GM18951 (cell line): ENCODE data around the gene C19orf25.
"Not testable (repeated sequence)": the region's sequence is repeated elsewhere in the genome, so short reads cannot be mapped to it uniquely, and the experiment has no call there.

ENCODE experiments used
- POLR2A ChIP-seq: IDR thresholded peaks from 4 replicates; pipeline ENCODE4 v1.6.1; 2011; ENCODE audit warnings: mild to moderate bottlenecking; ENCODE audit not compliant: insufficient read length, insufficient read depth; ENCODE audit errors: extremely low read depth
- in situ Hi-C: fragments of 300-500 bp; cut with MboI; formaldehyde crosslinking; loops from one replicate; pipeline ENCODE4 v1.12.0; 2022; ENCODE audit warnings: low sequenced_read_pairs, mixed read lengths, inconsistent platforms; ENCODE audit not compliant: unreplicated experiment

C19orf25 gene

GRCh38 chr19:1507763-1508506, 28.9 kb upstream of the C19orf25 start:
- in situ Hi-C loops: no loop called here
- no peak for TF ChIP-seq POLR2A

GRCh38 chr19:1507192-1507660, 28.2 kb upstream of the C19orf25 start:
- TF ChIP-seq POLR2A: no peak
- in situ Hi-C loops: no loop called here

GRCh38 chr19:1505991-1506881, 27.2 kb upstream of the C19orf25 start:
- no peak for TF ChIP-seq POLR2A
- in situ Hi-C loops: no loop called here

DNA sequence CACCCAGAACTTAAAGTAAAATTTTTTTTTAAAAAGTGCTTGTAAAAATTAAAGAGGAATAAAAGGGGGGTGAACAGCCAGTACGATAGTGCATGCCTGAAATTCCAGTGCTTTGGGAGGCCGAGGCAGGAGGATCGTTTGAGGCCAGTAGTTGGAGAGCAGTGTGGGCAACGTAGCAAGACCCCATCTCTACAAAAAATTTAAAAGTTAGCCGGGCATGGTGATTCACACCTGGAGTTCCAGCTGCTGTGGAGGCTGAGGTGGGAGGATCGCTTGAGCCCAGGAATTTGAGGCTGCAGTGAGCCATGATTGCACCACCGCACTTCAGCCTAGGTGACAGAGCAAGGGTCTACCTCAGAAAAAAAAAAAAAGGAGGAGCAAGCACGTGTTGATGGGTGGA, 26.0 kb upstream of the C19orf25 start:
- in situ Hi-C loops: no loop called here
- no peak for TF ChIP-seq POLR2A

DNA sequence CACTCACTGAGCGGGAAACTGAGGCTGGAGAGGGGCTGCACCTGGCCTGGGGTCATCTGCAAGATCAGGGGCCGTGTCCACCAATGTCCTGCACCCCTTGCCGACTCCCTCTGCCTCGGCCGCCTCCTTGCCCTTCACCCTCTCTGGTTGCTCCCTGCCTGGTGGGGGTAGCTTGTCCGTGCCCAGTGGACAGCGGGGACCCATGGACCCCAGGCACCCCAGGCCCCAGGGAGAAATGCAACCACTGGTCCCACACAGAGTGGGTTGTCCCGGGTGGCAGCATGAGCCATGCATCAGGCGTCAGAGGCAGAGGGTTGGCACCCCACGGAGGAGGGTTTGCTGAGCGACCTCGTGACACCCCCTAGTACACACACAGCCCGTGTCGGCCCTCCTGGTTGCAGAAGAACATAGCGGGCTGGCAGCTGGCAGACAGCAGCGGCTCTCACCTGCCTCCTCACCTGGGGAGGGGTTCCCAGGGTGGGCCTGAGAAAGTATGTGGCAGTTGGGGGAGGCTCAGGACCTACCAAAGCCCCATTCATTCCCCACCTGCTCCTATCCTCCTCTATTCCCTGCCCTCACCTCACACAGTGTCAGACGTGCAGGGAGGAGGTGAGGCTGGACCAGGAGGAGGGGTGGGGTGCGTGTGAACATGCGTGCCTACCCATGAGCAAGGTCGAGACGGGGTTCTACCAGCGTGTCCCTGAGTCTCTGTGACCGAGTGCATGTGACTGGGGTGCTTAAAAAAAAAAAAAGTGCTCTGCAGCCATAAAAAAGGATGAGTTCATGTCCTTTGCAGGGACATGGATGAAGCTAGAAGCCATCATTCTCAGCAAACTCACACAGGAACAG, 25.1 kb upstream of the C19orf25 start:
- in situ Hi-C loops: no loop called here
- no peak for TF ChIP-seq POLR2A

DNA sequence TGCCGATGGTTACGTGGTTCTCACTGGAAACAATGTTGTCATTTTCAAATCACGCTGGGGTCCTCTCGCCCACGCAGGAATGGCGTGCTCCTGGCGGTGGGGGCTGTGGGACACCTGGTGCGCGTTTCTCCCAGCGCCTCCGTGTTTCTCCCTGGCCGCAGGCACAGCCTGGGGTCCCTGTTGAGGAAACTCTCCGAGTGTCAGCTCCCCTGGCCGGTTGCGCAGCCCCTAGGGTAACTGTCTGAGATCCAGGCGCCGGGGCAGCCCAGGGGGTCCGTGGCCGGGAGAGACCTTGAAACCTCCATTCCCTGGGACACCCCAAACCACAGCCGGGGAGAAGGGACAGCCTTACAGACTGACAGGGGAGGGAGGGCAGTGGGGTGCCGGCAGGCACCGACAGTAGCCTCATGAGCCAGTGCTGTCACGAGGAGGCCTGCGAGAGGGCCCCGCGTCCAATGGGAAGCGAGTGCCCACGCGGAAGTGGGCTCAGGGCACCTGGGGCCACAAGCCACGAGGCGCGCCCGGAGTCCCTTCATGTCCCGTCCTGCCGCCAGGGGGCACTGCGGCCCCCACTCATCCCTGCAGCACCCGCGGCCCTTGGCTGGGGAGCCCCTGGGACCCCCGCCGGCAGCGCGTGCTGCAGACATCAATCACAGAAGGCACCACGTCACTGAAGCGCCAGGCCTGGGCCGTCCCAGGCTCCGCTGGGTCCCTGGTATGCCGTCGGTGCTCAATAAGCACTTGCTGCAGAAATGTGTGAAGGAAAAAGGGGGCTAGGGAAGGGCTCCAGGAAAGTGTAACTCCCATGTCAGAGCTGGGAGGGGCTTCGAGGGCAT, 24.3 kb upstream of the C19orf25 start:
- TF ChIP-seq POLR2A: no peak
- in situ Hi-C loops: no loop called here

- in situ Hi-C loops: no loop called here
- no peak for TF ChIP-seq POLR2A
These were observed 23.5 kb upstream of the C19orf25 start for GRCh38 chr19:1502433-1503088.

DNA sequence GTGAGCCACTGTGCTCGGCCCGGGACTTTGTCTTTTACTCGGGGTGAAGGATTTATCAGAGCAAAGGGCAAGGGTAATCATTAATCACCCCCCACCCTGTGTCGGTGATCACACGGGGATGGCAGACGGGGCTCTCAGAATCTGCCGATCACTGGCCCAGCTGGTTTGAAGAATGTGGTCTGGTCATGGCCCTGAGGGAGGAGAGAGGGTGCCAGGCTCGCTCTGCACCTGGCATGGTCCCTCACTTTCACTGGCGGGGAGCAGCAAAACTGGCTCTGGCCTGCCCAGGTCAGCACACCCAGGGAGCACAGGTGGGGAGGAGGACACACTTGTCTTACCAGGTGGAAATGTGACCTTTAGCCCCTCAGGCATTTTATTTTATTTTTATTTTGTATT, 22.2 kb upstream of the C19orf25 start:
- in situ Hi-C loops: no loop called here

GRCh38 chr19:1499231-1499630, 20.2 kb upstream of the C19orf25 start:
- in situ Hi-C loops: not testable (repeated sequence)

More for the DNA sequence above, 22.2 kb upstream of the C19orf25 start:
- no peak for TF ChIP-seq POLR2A

DNA sequence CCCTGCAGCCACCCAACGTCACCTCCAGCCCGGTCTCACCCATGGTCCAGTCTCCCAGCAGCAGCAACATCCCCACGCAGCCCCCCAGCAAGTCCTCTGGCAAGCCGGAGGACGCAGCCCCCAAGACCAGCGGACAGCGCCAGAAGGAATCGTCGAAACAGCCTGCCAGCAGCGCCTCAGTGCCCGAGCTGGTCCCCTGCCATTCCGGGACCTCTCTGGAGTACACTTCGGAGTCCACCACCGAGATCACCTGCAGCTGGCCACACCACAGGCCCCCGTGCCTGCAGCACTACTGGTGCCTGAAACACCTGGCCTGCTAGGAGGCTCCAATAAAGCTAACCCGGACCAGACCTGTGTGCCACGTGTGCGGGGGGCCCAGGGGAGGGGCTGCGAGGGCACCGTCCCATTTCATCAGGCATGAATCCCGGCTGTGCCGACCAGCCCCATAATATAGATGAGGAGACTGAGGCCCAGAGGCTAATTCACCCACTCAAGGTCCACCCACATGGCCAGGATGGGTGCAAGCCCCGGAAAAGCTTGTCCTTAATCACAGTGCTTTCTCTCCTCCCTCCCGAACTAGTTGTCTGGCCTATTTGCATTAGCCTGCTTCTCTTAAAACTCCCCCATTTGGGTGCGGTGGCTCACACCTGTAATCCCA, 18.7 kb upstream of the C19orf25 start:
- in situ Hi-C loops: no loop called here
- TF ChIP-seq POLR2A: no peak
